GM19455 (cell line): ENCODE results near the gene ESYT2.

Experiments
- ATAC-seq: cut with Tn5 transposase; IDR thresholded peaks from one replicate; pipeline ENCODE4 v1.9.1; 2021; ENCODE audit not compliant: unreplicated experiment

Gene ESYT2

DNA sequence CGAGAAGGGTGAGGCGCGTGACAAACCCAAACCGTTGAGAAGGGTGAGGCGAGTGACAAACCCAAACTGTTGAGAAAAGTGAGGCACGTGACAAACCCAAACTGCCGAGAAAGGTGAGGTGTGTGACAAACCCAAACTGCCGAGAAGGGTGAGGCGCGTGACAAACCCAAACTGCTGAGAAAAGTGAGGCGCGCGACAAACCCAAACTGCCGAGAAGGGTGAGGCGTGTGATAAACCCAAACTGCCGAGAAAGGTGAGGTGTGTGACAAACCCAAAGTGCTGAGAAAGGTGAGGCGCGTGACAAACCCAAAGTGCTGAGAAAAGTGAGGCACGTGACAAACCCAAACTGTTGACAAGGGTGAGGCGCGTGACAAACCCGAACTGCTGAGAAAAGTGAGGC, 25.0 kb downstream of the ESYT2 start:
- no peak for ATAC-seq

DNA sequence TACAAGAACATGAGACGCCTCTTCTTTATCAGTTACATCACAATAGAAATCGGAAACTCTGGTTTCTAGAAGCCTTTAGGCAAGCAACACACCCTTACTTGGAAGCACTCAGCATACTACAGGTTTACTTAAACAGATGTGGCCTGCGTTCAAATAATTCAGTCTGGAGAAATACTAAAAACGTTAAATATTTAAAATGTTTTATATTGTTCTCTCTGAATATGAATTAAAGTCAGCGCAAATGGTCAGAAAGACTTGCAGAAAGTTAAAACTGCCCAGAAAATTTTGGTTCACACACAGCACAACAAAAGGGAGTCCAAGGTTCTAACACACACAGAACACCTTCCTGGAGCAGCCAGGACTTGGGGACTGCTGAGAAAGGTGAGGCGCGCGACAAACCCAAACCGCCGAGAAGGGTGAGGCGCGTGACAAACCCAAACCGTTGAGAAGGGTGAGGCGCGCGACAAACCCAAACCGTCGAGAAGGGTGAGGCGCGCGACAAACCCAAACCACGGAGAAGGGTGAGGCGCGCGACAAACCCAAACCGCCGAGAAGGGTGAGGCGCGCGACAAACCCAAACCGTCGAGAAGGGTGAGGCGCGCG, 25.8 kb downstream of the ESYT2 start:
- no peak for ATAC-seq

DNA sequence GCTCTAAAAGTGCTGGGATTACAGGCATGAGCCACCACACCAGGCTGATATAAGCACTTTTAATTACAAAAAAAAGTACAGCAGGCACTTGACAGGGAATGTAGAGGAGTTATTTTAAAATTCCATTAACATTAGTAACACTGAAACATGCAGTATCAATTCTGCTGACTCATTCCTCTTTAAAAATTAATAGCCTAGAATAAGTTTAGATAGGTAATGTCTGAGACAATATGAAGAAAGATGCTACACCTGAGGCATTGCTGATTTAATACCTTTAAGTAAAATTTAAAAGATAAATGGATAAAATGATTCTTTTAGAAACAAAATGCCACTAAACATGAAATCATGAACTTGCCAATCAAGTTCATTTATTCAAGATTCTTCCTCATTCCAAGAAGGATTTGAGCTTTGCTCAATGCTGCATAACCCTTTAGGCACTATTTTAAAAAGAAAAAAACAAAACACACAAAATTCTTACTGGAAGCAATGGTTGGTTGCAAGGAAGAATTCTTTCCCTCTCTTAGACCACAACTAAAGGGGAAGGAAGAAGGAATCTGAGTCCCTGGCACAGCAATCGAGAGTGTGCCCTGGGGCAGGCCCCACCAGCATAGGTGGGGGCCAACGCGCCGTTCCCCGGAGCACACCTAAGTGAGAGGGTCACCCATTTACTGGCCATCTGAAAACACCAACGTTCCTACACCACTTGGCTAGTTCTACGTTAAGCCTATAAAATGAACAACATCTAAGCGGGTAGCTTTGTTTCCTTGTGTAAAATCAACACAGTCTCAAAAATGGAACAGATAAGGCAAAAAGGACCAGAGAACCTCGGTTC, 26.6 kb downstream of the ESYT2 start:
- no peak for ATAC-seq

DNA sequence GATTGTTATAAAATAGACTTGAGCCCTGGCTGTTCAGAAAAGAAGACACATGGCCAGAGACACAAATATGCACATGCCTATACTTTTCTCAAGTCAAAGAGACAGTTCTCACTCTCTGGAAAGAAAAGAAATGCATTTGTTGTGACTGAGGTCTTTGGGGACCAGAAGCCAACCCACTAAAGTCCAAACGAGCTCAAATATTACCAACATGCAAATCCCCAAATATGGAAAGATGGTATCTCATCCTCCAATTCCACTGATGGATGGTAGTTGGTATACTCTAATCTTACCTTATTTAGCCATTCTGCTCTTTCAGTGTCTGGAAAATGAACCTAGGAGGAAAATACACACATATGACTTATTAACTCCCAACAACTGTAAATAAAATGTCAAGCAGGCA, 30.6 kb downstream of the ESYT2 start:
- no peak for ATAC-seq

DNA sequence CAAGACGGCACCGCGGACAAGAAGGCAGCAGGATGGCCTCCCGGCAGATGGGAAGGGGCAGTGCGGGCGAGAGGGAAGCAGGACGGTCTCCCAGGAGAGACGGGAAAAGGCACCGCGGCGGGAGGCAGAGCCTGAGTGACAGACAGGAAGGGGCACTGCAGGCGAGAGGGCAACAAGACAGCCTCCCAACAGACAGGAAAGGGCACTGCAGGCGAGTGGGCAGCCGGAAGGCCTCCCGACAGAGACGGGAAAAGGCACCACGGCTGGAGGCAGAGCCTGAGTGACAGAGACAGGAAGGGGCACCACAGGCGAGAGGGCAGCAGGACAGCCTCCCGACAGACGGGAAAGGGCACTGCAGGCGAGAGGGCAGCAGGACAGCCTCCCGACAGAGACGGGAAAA, 32.6 kb downstream of the ESYT2 start:
- ATAC-seq, result no peak

DNA sequence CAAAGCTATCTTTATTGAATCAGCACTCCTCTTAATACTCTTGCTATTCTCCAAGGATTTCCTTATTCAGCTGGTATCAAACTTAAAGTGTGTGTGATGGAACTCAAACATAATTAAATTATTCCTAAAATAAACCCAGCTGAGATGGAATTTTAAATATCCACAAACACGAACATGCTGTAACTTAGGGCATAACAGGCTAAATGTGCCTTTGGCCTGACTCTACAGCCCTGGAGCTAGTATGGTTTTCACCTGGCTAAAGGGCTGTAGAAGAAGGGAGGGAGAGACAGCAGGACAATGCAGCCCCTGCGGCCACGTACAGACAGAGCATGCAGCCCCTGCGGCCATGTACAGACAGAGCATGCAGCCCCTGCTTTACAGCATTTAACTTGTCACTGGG, 34.0 kb downstream of the ESYT2 start:
- no peak for ATAC-seq

DNA sequence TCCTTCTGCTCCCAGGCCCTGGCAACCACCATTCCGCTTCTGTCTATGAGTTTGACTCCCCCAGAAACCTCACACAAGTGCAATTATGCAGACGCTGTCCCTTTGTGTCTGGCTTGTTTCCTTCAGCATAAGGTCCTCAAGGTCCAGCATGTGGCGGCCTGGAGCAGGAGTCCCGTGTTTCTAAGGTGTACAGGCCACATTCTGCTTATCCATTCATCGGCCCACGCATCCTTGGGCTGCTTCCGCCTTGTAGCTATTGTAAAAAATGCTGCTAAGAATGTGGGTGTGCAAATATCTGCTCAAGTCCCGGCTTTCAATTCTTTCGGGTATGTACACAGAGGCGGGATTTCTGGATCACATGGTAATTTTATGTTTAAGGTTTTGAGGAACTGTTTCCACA, 38.2 kb downstream of the ESYT2 start:
- no peak for ATAC-seq

DNA sequence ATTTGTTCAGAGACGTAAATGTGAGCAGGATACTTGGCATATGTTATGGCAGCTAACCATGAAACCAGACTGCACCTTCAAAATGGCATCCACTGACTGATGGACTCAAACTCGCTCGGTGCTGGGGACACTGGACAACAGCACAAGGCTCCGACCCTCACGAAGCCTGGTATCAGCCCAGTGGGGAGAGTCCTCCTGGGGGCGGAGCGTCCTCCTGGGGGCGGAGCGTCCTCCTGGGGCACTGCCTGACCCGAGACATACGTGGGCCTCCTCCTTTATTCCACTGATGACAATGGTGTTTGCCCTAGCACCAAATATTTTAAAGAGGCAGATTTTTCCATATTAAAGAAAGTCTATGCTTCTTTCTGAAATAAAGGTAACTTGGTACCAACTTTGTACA, 39.5 kb downstream of the ESYT2 start:
- ATAC-seq, result no peak

DNA sequence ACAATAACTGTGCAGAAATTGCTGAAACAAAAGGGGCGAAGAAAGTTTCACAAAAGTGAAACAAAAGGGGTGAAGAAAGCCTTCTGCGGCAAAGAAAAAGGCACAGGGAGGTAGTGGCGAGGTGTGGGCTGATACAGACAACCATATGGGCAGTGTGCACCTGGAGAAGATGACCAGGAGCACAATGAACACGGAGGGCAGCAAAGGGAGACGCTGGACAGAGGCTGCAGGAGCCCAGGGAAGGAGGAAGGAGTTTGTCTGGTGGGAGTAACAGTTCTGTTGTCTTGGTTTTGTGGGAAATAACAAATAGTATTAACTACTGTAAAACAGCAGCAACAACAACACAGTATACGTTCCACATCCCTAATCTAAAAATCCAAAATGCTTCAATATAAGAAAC, 42.4 kb downstream of the ESYT2 start:
- no peak for ATAC-seq

DNA sequence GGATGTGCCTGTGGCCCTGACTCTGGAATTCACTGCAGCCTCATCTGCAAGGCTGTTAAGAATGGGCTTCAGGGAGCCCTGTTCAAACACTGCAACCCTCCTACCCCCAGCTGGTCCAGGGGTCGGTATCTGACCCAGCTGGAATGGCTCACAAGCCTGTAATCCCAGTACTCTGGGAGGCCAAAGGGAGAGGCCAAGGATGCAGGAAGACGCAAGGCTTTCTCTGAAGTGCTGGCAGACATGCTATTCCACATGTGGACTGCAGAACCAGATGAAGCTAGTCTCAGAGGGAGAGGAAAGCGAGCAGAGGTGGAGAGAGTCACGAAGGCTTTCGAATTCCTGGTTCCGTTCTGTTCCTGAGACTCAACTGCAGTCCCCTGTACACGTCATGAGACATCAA, 45.0 kb downstream of the ESYT2 start:
- no peak for ATAC-seq

DNA sequence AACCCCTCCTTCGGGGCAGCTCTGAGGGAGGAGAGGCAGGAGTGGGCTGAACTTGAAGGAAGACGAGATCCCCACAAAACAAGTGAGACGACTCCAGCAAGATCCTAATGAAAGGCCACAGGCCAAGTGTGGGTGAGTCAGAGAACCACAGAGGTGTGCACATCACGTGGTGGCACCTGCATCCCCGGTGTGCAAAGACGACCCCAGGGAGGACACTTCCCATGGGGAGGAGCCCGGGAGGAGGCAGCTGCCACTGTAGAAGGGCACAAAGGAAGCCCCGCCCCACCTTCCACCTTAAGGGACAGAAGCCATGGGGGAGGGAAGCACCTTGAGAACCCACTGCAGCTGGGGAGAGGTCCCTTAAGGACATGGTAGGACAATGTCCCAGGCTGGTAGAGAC, 45.7 kb downstream of the ESYT2 start:
- no peak for ATAC-seq

DNA sequence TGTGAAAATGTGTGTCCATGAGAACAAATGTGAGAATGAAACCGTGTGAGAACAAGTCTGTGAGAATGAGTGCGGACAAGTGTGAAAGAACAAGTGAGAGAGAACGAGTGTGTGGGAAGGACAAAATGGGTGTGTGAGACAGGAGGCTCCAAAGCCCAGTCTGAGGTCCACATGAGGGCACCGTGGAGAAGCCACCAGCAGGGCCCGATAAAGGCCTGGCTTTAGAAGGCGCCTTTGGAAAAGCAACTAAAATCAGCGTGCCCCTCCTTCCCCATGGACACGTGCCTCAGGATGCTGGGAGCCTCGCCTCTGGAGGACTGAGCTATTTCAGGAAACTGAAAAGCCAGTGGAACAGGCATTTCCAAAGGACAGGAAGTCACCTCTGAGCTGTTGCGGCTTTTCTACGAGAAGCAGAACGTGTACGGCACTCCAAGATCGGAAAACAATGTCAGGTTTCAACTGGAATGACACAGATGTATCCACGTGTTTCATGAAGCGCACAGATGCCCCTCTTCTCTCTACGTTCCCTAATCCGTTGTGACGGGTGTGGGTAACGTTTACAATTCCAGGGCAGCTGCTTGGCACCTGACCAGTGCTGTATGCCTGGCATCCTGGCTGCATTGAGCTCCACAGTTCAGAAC, 46.4 kb downstream of the ESYT2 start:
- no peak for ATAC-seq

DNA sequence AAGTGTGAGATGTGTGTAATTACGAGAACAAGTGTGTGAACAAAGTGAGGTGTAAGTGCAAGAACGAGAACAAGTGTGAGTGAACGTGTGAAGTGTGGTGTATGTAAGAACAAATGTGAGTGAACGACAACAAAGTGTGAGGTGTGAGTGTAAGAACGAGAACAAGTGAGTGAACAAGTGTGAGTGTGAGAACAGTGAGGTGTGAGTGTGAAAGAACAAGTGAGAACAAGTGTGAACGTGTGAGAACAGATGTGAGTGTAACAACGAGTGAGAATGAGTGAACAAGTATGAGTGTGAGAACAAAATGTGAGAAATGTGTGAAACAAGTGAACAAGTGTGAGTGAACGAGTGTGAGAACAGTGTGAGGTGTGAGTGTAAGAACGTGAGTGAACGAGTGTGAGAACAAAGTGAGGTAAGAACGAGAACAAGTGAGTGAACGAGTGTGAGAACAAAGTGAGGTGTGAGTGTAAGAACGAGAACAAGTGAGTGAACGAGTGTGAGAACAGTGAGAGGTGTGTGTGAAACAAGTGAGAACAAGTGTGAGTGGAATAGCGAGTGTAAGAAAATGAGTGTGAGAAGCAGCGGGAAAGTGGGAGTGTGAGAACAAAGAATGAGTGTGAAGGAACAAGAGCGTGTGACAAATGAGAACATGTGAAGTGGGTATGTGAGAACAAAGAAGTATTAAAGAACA, 47.2 kb downstream of the ESYT2 start:
- no peak for ATAC-seq

DNA sequence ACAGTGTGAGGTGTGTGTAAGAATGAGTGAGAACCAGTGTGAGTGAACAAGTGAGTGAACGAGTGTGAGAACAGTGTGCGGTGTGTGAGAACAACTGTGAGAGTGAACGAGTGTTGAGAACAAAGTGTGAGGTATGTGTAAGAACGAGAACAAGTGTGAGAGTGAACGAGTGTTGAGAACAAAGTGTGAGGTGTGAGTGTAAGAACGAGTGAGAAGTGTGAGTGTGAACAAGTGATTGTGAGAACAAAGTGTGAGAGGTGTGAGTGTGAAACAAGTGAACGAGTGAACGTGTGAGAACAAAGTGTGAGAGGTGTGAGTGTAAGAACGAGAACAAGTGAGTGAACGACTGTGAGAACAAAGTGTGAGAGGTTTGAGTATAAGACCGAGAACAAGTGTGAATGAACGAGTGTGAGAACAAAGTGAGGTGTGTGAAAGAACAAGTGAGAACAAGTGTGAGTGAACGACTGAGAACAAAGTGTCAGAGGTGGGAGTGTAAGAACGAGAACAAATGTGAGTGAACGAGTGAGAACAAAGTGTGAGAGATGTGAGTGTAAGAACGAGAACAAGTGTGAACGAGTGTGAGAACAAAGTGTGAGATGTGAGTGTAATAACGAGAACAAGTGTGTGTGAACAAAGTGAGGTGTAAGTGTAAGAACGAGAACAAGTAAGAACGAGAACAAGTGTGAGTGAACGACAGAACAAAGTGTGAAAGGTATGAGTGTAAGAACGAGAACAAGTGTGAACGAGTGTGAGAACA, 47.9 kb downstream of the ESYT2 start:
- no peak for ATAC-seq

DNA sequence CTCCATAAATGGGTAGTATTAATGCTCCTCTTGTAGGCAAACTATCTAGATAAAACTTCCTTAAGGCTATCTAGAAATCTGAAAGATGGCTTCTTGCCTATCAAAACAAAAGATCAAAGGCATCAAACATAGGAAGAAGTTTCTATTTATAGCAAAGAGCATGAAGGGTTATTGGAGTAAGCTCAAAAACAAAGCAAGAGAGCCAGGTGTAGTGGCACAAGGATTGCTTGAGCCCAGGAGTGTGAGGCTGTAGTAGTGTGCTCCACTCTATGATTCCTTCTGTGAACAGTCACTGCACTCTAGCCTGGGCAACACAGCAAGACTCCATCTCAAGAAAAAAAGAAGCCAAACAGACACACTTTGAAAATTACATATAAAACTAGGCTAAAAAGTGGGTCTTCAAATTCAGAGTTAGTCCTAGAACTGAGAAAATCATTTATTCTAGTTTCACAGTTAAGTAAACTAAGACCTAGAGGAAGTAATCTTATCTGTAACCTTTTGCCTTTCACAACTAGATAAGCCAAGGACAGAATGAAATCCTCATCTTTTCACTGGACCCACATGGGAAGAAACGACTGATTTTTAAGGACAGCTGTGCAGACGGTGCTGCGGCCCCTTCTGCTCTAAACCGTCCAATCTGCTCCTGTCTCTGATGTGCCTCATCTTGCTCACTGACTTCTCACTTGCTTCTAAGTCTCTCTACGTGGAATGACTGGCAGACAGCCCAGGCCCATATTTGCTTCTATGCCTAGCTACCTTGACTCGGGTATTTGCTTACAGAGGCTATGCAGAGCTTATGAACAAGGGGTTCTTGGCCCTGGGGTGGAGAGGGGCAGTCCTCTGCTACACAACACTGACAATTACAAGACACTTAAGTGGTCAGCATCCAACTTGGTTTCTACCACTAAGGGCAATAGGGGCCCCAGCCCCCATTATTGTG, 50.0 kb downstream of the ESYT2 start:
- no peak for ATAC-seq

DNA sequence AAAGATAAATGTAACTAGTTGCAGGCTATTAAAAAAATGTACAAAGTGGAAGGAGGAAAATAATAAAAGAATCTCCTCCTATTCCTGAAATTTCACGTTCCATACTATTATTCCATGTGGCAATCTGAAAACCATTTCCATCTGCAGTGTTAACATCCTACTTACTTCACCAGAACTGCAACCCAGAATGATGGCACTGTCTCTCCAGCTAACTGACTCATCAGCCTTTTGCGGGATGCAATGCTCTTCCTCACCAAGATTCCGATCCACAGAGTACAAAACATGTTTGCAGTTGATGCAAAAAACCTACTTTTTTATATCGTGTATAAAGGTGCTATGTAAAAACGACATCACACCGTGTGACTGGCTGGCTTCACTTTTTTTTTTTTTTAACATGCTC, 50.8 kb downstream of the ESYT2 start:
- ATAC-seq, result no peak

DNA sequence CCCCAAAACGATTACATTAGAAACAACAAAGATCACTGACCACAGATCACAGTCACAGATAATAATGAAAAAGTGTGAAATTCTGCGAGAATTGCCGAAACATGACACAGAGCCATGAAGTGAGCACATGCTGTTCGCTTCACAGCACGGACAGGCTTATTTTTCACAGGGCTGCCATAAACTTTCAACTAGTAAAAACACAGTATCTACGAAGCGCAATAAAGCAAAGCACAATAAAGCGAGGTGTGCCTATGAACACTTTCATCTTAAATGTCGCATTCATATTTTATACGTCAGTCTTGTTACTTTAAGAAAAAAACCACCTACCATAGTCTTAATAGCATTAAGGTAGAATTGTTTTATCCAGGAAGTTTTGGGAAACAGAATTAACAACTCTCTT, 51.5 kb downstream of the ESYT2 start:
- no peak for ATAC-seq

DNA sequence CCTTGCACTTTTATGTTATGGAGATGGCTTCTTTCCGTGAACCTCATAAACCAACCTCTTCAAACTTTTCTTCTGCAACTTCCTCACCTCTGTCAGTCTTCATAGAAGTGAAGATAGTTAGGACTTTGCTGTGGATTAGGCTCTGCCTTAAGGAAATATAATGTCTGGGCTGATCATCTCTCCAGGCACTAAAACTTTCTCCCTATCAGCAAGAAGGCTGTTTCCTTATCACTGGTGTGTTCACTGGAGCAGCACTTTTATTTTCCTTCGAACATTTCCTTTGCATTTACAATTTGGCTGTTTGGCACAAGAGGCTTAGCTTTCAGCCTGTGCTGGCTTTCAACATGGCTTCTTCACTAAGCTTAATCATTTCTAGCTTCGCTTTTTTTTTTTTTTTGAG, 52.8 kb downstream of the ESYT2 start:
- ATAC-seq, result no peak

DNA sequence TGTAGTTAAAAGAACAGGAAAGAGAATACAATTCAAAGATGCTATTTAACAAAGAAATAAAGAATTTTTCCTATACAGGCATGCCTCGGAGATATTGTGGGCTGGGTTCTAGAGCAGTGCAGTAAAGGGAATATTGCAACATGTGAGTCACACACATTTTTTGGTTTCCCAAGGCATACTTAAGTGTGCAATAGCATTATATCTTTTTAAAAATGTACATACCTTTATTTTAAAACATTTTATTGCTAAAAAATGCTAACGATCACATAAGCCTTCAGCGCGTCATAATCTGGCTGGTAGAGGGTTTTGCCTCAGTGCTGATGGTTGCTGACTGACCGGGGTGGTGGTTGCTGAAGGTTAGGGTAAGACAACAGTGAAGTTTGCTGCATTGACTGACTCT, 54.4 kb downstream of the ESYT2 start:
- no peak for ATAC-seq

DNA sequence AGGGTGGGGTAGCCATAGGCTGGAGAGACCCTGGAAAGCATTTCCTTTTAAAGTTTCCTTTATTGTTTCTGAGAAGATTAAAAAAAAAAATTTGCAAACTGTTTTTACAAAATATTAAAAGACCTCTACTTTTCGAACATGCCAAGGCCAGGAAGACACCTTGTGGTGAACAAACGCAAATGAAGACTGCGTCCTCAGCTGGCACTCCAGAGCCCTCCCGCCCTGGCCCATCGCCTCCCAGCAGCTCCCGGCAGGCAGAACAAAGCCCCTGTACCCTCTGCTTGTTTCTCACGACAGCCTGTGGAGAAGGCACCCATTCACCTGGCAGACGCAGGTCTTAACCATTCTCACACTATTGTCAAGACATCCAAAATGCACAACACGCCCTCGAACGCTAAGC, 56.4 kb downstream of the ESYT2 start:
- no peak for ATAC-seq
